GM21367 (cell line): ENCODE measurements around the gene C1GALT1.
"Not testable (repeated sequence)": the region's sequence is repeated elsewhere in the genome, so short reads cannot be mapped to it uniquely, and the experiment has no call there.

Experiments
- ATAC-seq: cut with Tn5 transposase; IDR thresholded peaks from one replicate; pipeline ENCODE4 v1.9.1; 2021; ENCODE audit not compliant: unreplicated experiment

Gene C1GALT1

DNA sequence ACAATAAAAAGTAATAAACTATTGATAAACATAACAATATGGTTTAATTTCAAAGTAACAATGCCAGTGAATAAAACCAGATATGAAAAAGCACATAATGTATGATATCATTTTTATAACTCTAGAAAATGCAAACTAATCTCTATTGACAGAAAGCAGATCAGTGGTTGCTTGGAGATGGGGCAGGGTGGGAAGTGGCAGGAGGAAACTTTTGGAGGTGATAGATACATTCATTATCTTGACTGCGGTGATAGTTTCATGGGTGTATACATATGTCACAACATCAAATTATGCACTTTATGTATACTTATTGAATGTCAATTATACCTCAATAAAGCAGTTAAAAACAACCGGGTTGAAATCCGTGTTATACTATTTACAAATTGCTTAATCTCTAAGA lies 16.0 kb upstream of the C1GALT1 start:
- ATAC-seq, result no peak

DNA sequence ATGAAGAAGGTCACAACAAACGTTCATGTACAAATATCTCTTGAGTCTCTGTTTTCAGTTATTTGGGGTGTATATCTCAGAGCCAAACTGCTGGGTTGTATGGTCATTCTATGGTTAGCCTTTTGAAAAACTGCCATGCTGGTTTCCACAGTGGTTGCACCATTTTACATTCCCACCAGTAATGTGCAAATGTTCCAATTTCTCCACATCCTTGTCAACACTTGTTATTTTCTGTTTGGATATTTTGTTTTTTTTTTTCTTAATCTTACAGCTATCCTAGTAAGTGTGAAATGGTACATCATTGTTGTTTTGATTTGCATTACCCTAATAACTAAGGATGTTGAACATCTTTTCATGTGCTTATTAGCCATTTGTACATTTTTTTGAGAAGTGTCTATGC lies 13.0 kb upstream of the C1GALT1 start:
- no peak for ATAC-seq

DNA sequence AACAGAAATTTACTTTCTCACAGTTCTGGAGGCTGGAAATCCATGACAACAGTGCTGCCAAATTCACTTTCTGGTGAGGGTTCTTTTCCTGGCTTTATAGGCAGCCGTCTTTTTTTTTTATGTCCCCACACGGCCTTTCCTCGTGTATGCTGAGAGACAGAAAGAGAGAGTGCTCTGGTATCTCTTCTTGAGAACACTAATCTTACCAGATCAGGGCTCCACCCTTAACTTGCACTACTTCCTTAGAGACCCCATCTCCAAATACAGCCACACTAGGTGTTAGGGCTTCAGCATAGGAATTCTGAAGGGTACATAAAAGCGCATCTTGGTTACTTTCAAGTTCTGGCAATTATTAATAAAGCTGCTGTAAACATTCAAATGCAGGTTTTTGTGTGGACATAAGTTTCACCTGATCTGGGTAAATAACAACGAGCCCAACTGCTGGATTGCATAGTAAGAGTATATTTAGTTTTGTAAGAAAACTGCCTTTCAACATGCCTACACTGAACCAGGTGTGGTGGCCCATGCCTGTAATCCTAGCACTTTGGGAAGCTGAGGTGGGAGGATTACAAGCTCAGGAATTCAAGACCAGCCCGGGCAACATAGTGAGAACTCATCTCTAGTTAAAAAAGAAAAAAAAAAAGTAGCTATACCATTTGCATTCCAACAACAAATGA lies 8.2 kb upstream of the C1GALT1 start:
- ATAC-seq, result no peak

DNA sequence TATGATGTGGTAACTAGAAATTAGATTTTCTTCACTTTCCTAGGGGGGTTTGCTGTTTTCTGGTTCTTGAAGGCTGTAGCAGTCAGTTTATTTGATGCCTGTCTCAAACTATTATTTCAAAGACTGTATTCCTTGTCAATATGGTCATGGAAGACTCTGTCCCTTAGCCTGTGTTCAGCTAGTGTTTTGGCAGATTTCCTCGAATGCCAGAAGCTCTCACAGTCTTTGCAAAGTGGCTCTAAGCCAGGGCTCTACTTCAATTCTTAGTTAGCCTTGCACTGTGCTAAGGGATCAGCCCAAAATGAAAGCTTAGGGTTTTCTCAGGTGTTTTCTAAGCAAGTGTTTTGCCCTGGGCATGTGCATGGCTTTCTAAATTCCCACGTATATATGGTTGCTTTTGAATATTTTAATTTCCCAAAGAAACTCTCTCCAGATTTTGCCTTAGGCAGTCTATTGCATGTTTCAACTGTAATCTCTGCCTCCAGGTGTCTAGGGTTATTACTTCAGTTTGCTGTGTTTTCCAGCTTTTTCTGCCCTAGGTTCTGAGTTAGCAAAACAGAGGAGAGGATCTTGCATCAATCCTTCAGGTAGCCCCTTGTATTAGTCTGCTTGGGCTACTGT lies 7.2 kb upstream of the C1GALT1 start:
- no peak for ATAC-seq

DNA sequence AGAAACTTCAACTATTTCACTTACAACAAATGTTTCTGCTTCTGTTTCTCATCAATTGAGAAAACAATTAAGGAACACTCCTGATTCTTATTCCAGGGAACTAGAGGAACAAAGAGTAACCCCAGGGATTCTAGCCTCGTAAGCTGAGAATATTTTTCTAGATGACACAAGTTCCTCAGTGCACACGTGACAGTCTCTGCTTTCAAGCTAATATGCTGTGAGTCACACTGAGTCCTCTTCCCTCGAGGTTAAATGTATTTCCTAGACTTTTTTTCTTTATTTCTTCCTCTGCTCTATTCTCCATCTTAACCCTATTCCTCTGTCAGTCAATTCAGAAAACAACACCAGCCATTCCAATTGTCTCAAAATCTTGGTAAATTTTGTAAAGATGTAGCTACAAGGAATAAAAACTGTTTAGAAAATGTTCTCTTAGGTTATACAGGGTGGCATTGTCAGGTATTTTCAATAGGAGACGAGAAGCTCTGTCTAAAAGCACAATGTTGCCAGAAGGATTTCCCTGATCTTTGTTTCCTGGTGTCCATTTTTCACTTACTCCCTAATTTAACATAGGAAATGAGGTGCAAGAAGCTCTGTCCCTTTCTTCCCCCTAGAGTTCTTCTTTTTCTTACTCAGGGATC lies 5.8 kb upstream of the C1GALT1 start:
- ATAC-seq, result no peak

DNA sequence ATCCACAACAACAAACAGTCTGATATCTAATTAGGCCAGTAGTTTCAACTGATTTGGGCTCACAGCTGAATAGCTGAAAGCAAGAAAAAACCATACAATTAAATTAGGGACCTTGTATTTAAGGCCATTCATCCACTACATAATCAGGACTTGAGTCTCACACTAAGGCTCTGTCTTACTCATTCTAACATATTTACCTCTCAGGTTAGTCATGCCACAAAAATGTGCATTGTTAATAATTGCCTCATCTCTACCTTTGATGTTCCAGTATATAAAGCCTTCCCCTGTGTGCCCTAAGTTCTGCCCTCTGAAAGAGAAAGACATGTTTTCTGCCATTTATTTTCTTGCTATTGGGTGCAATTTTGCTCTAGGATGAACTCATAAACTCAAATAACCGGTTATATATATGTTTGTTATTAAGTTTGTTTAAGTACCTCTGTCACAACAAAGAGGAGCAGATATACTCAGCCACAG lies 5.3 kb upstream of the C1GALT1 start:
- ATAC-seq, result no peak

DNA sequence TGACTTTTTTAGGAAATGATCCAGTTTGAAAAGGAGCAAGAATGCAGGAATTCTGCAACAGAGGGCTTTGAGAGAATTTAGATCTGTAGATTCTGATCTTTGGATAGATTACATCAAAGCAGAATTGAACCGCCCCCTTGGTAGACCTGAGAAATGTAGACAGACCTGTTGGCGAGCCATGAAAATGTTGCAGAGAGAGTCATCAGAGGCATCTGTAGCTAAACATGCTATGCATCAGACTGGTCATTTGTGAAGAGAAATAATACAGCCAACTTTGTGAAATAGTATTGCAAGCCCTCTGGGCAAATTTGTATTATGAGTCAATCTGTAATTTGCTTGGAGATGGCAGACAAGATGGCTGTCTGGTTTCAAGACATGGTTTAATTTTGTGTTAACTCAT lies 4.3 kb upstream of the C1GALT1 start:
- ATAC-seq, result no peak

DNA sequence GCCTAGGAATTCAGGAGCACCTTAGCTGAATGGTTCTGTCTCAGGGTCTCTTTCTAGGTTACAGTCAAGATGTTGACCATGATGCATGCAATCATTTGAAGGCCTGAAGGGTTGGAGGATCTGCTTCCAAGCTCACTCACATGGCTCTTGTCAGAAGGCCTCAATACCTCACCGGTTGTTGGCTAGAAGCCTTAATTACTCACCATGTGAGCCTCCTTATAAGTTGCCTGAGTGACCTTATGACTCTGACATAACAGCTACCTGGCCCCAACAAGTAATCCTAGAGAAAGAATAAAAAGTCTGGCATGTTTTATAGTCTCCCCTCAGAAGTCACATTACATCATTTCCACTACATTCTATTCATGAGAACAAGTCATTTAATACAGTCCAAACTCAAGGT lies 3.4 kb upstream of the C1GALT1 start:
- no peak for ATAC-seq

DNA sequence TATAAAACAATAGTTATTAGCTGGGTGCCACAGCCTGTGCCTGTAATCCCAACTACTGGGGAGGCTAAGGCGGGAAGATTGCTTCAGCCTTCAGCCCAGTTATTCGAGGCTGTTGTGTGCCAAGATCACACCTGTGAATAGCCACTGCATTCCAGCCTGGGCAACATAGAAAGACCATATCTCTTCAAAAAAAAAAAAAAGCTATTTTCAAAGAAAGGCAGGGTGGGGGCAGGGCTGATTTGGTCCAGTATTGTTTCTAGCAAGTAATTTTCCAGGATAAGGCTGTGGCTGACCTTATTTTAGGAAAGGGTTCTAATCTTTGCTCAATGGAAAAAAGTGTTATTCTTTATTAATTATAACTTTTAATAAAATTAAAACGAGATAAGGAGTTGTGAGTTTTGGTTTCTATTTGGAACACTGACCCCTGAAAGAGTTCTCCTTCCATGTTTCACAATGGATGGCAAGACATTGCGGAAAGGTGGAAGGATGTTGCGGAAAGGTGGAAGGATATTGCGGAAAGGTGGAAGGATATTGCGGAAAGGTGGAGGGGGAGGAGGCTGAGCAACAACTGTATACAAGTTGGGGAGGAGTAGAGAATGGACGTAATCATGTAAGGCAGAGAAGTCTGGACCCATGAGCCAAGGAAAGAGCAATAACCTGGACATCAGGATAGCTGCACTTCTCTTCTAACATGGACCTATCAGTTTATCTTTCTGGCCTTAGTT lies 1.5 kb upstream of the C1GALT1 start:
- no peak for ATAC-seq

DNA sequence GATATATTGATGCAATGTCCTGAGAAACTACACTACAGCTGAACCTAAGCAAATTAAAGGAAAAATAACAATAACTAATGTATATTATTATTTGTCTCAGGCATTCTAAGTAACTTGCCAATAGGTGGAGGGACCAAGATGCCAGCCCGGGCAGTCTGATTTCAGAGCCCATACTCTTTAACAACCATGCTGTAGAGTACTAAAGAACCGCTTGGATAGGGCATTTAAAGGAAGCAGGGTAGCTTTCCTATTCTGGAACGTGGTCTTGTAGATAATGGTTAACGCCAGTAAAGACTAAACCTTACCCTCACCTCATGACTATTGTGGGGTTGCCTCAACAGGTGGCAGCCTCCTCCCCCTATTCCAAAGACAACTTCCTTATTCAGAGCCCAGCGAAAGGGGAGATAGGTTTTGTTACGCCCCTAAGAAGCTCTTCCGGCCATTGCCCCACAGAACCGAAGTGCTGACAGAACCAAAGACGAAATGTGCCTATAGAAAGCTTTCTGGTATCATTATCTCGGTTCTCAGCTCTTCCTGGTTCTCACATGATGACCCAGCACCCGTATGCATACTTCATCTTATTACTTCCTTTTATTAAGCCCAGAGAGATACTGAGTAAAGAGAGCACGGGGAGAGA lies 707 bp upstream of the C1GALT1 start:
- peak; percentile 44 for ATAC-seq

DNA sequence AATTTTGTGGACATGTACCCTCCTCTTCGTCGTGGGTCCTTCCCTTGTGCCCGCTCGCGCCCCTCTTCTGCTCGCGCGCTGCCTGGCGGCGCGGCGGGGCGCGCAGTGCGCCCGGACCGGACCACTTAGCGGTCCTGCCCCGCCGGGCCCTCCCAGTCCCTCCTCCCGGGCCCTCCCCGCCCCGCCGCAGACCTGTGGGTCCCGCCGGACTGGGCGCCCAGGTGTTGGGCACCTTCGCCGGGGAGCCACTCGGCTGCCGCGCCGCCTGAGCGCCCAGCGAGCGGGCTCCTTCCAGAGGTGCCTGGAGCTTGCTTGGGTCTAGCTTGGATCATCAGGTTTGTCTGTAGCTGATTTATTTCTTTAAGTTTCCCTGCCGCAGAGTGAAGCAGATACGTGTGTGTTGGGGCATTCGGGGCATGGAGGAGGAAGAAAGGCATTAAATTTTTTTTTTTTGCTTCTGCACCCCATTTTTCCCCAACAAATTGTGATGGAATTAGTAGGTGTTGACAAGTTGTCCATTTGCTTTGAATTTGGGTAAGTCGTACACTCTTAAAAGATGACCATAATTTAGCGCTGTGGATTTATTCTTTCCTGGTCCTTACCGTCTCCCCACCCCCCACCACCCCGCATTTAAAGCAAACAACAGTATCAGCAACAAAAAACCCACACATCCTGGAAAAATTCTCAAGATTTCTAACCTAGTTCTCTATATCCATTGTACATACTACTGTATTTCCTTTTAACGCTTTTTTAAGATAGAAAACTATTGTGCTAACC lies 905 bp downstream of the C1GALT1 start:
- peak; percentile 23 for ATAC-seq

DNA sequence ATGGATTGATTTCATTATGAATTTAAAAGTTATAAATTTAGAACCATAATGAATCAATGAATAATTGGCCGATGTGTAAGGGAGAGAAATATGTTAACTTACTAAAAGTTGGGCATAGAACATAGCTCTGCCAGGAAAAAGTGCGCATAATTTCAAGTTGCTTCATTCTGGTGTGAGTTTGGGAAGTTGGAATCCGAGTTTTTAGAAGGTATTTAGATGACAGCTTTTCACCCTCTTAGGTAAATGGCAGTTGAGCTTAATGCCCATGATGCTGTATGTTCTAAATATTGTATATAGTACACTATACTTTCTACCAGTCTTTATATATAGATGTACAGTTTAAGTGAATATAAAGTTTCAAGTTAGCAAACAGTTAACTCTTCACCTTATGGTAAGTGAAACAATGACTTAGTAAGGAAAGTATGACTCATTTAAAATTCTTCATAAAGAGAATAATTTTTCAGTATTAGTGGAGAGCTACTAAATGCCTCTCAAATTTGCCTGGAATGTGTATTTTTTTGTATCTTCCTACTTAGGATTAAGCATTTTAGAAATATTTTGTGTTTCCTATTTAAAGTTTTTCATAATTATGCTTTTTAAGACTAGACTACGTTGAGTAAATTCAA lies 1.6 kb downstream of the C1GALT1 start:
- ATAC-seq, result no peak

DNA sequence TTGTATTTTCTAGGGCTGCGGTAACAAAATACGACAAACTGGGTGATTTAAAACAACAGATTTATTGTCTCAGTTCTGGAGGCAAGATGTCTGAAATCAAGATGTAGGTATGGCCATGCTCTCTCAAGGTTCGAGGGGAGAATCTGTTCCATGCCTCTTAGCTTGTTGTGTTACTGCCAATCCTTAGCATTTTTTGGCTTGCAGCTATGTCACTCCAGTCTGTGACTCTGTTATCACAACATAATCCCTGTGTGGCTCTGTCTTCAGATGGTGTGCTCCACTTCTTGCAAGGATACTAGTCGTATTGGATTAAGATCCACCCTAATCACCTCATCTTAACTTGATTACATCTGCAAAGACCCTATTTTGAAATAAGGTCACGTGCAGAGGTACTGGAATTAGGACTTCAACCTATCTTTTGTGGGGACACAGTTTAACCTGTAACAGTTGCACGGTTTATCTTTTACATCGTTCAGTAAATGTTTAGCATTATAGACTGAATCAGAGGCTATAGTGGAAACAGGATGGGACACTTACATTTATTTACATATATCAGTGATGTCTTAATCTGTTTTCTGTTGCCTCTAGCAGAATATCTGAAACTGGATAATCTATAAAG lies 3.1 kb downstream of the C1GALT1 start:
- ATAC-seq, result no peak

DNA sequence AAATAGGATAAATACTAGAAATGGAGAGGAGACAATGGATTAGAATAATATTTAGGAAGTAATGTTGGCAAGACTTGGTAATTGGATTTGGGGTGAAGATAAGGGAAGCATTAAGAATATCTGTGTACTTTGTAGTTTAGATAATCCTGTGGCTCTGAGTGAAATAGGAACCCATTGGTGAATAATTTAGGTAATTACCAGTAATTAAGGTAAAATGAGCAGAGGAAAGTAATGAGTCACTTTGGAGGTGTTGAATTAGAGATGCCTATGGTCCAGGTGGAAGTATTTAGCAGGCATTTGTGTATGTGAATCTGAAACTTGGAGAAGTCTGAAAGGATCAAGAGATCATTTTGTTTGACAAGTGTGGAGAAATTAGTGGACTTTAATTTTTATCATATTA lies 5.7 kb downstream of the C1GALT1 start:
- no peak for ATAC-seq

DNA sequence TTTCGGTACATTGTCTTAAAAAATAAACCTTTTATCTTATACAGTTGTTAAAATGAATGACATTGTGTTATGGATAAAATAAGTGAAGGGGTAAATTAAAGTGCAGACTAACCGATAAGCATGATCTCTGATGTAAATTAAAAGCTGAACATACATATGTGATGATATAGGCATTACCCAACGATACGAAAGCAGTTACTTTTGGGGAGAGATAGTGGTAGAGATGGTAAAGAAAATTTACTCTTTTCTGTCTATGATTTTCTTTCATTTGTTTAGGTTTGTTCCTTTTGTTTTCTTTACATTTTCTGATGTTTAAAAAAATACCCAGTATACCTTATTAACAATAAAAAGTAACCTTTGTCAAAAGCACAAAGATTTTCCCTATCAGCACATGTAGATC lies 6.4 kb downstream of the C1GALT1 start:
- ATAC-seq, result no peak

DNA sequence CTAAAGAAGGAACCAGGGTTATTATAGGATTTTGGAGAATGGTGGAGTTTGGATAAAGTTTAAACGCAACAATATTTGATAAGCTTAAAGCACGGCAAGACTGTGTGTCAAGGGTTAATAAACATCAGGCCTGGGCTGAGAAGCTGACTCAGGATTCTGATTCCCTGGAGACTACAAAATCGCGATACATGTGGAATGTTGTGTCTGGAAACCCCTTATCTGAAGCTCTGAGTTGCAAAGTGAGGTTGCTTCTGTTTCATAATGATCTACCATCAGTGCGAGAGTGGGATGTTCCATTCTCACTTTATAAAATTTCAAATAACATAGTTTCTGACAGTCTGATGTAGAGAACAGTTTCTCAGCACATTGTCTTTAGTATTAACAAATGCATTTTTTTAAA lies 7.8 kb downstream of the C1GALT1 start:
- ATAC-seq, result no peak

DNA sequence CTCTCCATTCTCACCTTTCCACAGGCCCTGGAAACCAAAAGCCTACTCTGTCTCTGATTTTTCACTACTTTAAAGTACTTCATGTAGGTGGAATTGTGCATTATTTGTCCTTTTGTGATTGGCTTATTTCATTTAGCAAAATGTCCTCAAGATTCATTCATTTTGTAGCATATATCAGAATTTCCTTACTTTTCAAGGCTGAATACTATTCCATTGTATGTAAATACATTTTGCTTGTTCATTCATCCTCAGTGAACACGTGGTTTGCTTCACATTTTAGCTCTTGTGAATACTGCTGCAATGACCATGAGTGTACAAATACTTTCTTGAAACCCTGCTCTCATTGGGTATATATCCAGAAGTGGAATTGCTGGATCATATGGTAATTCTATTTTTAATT lies 8.8 kb downstream of the C1GALT1 start:
- no peak for ATAC-seq

DNA sequence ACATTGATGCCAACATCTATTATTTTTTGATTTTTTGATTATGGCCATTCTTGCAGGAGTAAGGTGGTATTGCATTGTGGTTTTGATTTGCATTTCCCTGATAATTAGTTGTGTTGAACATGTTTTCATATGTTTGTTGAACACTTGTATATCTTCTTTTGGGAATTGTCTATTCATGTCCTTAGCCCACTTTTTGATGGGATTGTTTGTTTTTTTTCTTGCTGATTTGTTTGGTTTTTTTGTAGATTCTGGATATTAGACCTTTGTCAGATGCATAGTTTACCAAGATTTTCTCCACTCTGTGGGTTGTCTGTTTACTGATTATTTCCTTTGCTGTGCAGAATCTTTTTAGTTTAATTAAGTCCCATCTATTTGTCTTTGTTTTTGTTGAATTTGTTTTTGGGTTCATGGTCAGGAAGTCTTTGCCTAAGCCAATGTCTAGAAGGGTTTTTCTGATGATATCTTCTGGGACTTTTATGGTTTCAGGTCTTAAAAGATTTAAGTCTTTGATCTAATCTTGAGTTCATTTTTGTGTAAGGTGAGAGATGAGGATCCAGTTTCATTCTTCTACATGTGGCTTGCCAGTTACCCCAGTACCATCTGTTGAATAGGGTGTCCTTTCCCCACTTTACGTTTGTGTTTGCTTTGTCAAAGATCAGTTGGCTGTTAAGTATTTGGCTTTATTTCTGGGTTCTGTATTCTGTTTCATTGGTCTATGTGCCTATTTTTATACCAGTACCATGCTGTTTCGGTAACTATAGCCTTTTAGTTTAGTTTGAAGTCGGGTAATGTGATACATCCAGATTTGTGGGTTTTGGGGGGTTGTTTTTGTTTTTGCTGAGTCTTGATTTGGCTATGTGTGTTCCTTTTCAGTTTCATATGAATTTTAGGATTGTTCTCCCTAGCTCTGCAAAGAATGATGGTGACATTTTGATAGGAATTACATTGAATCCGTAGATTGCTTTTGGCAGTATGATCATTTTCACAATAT lies 10.7 kb downstream of the C1GALT1 start:
- not testable (repeated sequence) for ATAC-seq
